Mammary epithelial cell (primary cell): ENCODE measurements around the gene CALM1.

ENCODE experiments used
- EZH2 ChIP-seq: IDR thresholded peaks from 2 replicates; pipeline ENCODE4 v1.6.1; 2012; ENCODE audit warnings: low read length, inconsistent platforms, borderline replicate concordance
- TF ChIP-seq, protein P1 (sequence below), 2 donors: IDR thresholded peaks in 1 of 2; conservative IDR thresholded peaks in 1 of 2; 2 replicates each; pipeline ENCODE4 v1.5.1; 2011 to 2012; ENCODE audit warnings: inconsistent platforms in 2 of 2, low read length in 2 of 2, mild to moderate bottlenecking in 2 of 2, control low read depth in 1 of 2, low read depth in 1 of 2; ENCODE audit not compliant: insufficient read depth in 1 of 2; ENCODE audit errors: extremely low read depth in 1 of 2

- TF ChIP-seq, protein P1, sequence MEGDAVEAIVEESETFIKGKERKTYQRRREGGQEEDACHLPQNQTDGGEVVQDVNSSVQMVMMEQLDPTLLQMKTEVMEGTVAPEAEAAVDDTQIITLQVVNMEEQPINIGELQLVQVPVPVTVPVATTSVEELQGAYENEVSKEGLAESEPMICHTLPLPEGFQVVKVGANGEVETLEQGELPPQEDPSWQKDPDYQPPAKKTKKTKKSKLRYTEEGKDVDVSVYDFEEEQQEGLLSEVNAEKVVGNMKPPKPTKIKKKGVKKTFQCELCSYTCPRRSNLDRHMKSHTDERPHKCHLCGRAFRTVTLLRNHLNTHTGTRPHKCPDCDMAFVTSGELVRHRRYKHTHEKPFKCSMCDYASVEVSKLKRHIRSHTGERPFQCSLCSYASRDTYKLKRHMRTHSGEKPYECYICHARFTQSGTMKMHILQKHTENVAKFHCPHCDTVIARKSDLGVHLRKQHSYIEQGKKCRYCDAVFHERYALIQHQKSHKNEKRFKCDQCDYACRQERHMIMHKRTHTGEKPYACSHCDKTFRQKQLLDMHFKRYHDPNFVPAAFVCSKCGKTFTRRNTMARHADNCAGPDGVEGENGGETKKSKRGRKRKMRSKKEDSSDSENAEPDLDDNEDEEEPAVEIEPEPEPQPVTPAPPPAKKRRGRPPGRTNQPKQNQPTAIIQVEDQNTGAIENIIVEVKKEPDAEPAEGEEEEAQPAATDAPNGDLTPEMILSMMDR (conservative IDR thresholded peaks at IDR 0.05 in 1 of 2, IDR thresholded peaks at IDR 0.05 in 1 of 2; ENCODE audit: extremely low read depth in 1 of 2, insufficient read depth in 1 of 2, low read depth in 1 of 2, low read length in 2 of 2) = no peak
- TF ChIP-seq EZH2 = no peak
Observed at GRCh38 chr14:90398841-90399540, 2.2 kb downstream of the CALM1 start.
